Measurements from ENCODE around the gene ACOX2.

Gene ACOX2

DNA sequence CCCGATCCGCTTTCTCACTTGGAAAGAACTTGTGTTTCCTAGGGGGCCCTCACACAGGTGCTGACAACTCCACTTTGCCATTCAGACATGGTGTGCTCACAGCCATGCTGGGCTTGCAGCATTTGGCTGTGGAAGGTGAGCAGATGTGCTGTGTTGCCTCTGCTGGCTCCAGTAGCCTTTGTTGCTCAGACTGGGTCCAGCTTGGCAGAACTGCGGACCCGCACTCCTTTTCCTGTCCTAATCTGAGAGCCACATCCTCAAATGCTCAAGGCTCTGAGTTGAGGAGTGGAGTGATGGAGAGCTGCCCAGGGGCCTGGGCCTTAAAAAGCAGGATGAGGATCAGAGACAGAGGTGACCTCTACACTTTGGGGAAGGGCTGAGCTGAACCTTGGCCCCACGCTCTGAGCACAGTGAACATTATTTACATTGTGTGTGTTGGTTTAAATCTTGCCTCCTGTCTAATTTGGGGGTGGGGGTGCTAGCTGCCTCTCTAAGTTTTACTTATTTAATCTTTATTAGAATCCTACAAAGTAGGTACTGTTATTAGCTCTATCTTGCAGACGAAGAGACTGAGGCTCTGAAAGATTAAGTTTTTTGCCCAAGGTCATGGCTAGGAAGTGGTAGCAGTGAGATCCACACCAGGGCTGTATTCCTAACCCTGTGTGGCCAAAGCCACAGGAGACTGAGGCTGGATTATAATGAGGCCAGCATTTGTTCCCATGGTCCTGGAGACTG lies 17.2 kb downstream of the ACOX2 start:
- Histone ChIP-seq H3K27me3 (ENCODE audit: control insufficient read depth, insufficient read depth, low read length) (no peaks in the 10 kb centered on the region), H3K4me2 (ENCODE audit: low read length) (no peak overlapping the region), H3K4me3 (ENCODE audit: low read depth, low read length) (no peak overlapping the region), H3K27ac (no peak overlapping the region), H3K79me2 (no peaks in the 10 kb centered on the region), H2AFZ (no peak overlapping the region), H3K9ac (no peak overlapping the region), H3K9me3 (ENCODE audit: control insufficient read depth, low read length) (no peaks in the 10 kb centered on the region), H3K36me3 (ENCODE audit: control insufficient read depth, insufficient read depth, low read length) (no peaks in the 10 kb centered on the region), H3K4me1 (peaks cover 16% of the 10 kb centered on the region)
- TF ChIP-seq, protein P1, sequence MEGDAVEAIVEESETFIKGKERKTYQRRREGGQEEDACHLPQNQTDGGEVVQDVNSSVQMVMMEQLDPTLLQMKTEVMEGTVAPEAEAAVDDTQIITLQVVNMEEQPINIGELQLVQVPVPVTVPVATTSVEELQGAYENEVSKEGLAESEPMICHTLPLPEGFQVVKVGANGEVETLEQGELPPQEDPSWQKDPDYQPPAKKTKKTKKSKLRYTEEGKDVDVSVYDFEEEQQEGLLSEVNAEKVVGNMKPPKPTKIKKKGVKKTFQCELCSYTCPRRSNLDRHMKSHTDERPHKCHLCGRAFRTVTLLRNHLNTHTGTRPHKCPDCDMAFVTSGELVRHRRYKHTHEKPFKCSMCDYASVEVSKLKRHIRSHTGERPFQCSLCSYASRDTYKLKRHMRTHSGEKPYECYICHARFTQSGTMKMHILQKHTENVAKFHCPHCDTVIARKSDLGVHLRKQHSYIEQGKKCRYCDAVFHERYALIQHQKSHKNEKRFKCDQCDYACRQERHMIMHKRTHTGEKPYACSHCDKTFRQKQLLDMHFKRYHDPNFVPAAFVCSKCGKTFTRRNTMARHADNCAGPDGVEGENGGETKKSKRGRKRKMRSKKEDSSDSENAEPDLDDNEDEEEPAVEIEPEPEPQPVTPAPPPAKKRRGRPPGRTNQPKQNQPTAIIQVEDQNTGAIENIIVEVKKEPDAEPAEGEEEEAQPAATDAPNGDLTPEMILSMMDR (IDR thresholded peaks at IDR 0.05), result no peak

DNA sequence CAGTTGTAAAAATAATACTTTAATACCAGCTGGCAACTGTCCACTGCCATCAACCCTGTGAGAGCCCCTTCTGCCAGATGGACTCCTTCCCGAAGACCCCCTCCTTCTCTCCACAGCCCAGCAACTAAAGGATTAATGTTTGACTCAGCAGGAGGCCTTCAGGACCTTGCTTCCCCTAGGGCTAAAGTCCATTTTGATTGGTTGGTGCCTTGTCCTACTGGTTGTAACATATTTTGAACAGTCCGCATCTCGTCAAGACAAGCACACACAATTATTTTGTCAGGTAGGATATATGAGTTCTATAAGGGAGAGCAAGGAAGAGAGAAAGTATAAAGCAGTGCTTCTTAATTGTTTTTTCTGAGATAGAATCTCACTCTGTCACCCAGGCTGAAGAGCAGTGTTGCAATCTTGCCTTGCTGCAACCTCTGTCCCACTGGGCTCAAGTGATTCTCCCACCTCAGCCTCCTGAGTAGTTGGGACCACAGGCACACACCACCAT lies 18.6 kb downstream of the ACOX2 start:
- peaks cover 8% of the 10 kb centered on the region for H3K4me1 ChIP-seq
- no peaks in the 10 kb centered on the region for H3K27me3 ChIP-seq (ENCODE audit: control insufficient read depth, insufficient read depth, low read length)
- no peak overlapping the region for H3K9ac ChIP-seq
- no peak overlapping the region for H3K4me2 ChIP-seq (ENCODE audit: low read length)
- H3K27ac ChIP-seq, result no peak overlapping the region
- H2AFZ ChIP-seq, result no peak overlapping the region
- no peak overlapping the region for H3K4me3 ChIP-seq (ENCODE audit: low read depth, low read length)
- H3K36me3 ChIP-seq (ENCODE audit: control insufficient read depth, insufficient read depth, low read length), result no peaks in the 10 kb centered on the region
- no peaks in the 10 kb centered on the region for H3K9me3 ChIP-seq (ENCODE audit: control insufficient read depth, low read length)
- TF ChIP-seq, protein P1 (IDR thresholded peaks at IDR 0.05), result no peak
- H3K79me2 ChIP-seq, result no peaks in the 10 kb centered on the region

DNA sequence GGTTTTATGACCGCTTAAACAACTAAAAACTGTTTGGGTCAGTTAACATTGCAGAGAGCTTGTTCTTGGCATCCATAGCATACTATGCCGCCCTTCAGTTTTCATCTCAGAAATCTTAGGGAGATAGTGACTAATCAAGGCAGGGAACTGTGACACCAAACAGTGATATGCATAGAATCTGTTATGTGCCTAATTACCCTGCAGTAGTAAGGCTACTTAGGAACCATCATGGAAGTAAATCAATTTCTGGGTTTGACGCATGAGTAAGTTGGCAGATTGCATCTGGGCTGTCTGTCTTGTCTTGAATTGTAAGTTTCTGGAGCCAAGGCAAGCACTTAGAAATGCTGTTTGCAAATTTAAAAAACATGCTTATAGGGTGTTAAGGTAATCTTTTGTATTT lies 22.6 kb downstream of the ACOX2 start:
- Histone ChIP-seq H3K79me2 (no peaks in the 10 kb centered on the region), H3K4me3 (ENCODE audit: low read depth, low read length) (no peak overlapping the region), H3K4me1 (peaks cover 2% of the 10 kb centered on the region), H3K36me3 (ENCODE audit: control insufficient read depth, insufficient read depth, low read length) (no peaks in the 10 kb centered on the region), H3K27ac (no peak overlapping the region), H2AFZ (no peak overlapping the region), H3K9ac (no peak overlapping the region), H3K4me2 (ENCODE audit: low read length) (no peak overlapping the region), H3K9me3 (ENCODE audit: control insufficient read depth, low read length) (no peaks in the 10 kb centered on the region), H3K27me3 (ENCODE audit: control insufficient read depth, insufficient read depth, low read length) (no peaks in the 10 kb centered on the region)
- TF ChIP-seq, protein P1 (IDR thresholded peaks at IDR 0.05), result no peak

DNA sequence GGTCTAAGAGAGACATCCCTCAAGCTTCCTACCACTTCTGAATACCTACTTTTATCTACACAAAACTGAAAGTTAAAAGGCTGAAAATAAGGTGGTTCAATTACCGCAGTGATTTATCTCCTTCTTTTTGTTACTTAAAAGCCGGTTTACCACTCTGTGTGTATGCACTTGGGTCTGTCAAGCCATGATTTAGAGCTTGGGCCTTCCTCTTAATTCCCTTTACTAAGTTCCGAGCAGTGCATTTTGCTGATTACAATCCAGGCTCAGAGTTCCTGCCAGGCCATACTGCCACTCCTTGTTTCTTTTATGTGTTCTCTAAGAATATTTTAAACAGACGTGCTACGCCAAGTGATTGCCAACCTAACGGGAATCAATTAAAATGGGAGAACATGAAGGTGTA lies 28.6 kb downstream of the ACOX2 start:
- H3K4me3 ChIP-seq (ENCODE audit: low read depth, low read length), result no peak overlapping the region
- H3K27ac ChIP-seq, result no peak overlapping the region

More for the DNA sequence above, 28.6 kb downstream of the ACOX2 start:
- Histone ChIP-seq H3K27me3 (ENCODE audit: control insufficient read depth, insufficient read depth, low read length) (no peaks in the 10 kb centered on the region), H3K4me2 (ENCODE audit: low read length) (no peak overlapping the region), H3K79me2 (peaks cover 2% of the 10 kb centered on the region), H3K4me1 (peaks cover 2% of the 10 kb centered on the region), H2AFZ (no peak overlapping the region), H3K36me3 (ENCODE audit: control insufficient read depth, insufficient read depth, low read length) (no peaks in the 10 kb centered on the region), H3K9me3 (ENCODE audit: control insufficient read depth, low read length) (no peaks in the 10 kb centered on the region), H3K9ac (no peak overlapping the region)
- TF ChIP-seq, protein P1 (IDR thresholded peaks at IDR 0.05), result no peak

Measured in parathyroid adenoma (tissue), 2 donors.